ENCODE data around the gene TULP3. TPM values are rescaled to one million over a fixed set of nuclear protein-coding genes. Genes with fewer than 3 reads are reported as not detected.
"Not testable (repeated sequence)": the region's sequence is repeated elsewhere in the genome, so short reads cannot be mapped to it uniquely, and the experiment has no call there.

The TULP3 gene
- total RNA-seq, 2 donors from 2014 or later = 6.7 to 7.1 TPM

DNA sequence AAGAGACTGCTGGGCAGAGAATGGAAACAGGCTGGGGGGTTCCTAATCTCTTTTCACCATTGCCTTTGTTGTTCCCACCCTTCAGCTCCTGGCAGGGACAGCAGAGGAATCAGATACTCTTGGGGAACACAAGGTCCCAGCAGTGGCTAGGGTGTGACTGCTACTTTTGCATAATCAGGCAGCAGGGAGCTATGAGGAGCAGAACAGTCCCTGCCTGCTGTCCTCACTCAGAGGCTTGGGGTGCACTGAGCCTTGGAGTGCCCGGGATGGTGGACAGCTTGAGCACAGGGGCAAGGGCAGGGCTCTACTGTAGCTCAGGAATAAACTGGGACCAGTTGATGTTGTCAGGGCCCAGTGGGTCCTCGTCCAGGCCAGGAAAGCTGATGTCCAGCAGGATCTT is 32.4 kb upstream of the TULP3 start:
- no peak for DNase-seq
- Mint-ChIP-seq H3K4me3 (no peak overlapping the region), H3K27ac (no peak overlapping the region), H3K9me3 (no peaks in the 10 kb centered on the region), H3K27me3 (ENCODE audit: low read depth) (no peaks in the 10 kb centered on the region), H3K4me1 (ENCODE audit: low read depth) (no peaks in the 10 kb centered on the region), H3K36me3 (ENCODE audit: insufficient read depth in 2 of 2) (peaks cover 3 to 18% of the 10 kb centered on the region in 2 donors)
- ATAC-seq (replicated peaks in 1 of 2) = no peak

DNA sequence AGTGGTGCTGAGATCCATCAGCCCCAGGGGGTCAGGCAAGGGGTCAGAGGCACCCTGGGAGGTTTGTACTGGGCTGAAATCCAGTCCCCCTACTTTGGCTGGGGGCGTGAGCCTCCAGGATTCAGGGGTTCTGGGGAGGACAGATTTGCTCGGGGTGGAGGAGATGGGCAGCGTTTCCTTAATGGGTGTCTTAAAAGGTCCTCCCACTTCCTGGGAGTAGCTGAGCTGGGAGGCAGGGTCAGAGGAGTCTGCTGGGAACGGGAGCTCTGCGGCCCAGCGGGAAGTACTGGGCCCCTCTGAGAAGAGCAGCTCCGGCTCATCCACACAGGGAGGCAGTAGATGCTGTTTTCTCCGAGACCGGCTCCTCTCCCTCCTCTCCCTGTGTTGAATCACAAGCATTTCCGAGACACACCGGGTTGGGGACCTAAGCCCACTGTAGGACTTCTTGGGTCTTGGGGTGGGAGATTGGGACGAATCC is 31.7 kb upstream of the TULP3 start:
- Mint-ChIP-seq H3K4me1 (ENCODE audit: low read depth) (no peaks in the 10 kb centered on the region), H3K9me3 (no peaks in the 10 kb centered on the region), H3K4me3 (no peak overlapping the region), H3K27ac (no peak overlapping the region), H3K27me3 (ENCODE audit: low read depth) (no peaks in the 10 kb centered on the region), H3K36me3 (ENCODE audit: insufficient read depth in 2 of 2) (peaks cover 4 to 23% of the 10 kb centered on the region in 2 donors)
- no peak for DNase-seq
- ATAC-seq (replicated peaks in 1 of 2) = no peak

DNA sequence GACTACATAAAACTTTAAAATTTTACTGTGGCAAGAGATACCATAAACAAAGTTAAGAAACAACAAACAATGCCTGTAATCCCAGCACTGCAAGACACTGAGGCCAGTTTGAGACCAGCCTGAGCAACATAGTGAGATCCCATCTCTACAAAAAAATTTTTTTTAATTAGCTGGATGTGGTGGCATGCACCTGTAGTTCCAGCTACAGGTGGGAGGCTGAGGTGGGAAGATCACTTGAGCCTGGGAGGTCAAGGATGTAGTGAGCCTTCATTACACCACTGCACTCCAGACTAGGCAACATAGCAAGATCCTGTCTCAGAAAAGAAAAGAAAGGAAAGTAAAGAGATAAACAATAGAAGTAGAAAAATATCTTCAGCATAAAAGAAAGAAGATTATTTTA is 30.5 kb upstream of the TULP3 start:
- H3K27me3 Mint-ChIP-seq (ENCODE audit: low read depth) = no peaks in the 10 kb centered on the region
- peaks cover 5 to 32% of the 10 kb centered on the region in 2 donors for H3K36me3 Mint-ChIP-seq (ENCODE audit: insufficient read depth in 2 of 2)
- H3K9me3 Mint-ChIP-seq = no peaks in the 10 kb centered on the region
- ATAC-seq (replicated peaks in 1 of 2) = no peak
- DNase-seq = no peak
- H3K4me3 Mint-ChIP-seq = no peak overlapping the region
- H3K27ac Mint-ChIP-seq = no peak overlapping the region
- no peaks in the 10 kb centered on the region for H3K4me1 Mint-ChIP-seq (ENCODE audit: low read depth)

DNA sequence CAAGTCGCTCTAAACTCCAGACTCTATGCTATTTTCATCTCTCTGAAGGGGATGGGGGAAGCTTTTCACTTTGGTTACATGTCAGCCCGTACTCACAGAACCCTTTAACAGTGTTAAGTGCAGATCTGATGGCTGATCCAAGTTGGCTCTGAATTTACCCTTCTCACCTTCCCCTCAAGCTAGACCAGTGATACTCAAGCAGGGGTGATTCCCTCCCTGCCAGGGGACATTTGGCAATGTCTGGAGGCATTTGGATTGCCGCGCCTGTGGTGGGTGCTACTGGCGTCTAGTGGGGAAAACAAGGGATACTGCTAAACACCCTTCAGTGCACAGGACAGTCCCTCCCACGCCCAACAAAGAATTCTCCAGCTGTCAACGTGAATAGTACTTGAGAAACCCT is 27.8 kb upstream of the TULP3 start:
- DNase-seq (no peak), ATAC-seq (replicated peaks in 1 of 2) (no peak)
- H3K27ac Mint-ChIP-seq = no peak overlapping the region
- no peaks in the 10 kb centered on the region for H3K27me3 Mint-ChIP-seq (ENCODE audit: low read depth)
- no peaks in the 10 kb centered on the region for H3K9me3 Mint-ChIP-seq
- no peak overlapping the region for H3K4me3 Mint-ChIP-seq
- H3K36me3 Mint-ChIP-seq (ENCODE audit: insufficient read depth in 2 of 2) = peaks cover 14 to 49% of the 10 kb centered on the region in 2 donors
- peaks cover 10% of the 10 kb centered on the region for H3K4me1 Mint-ChIP-seq (ENCODE audit: low read depth)

DNA sequence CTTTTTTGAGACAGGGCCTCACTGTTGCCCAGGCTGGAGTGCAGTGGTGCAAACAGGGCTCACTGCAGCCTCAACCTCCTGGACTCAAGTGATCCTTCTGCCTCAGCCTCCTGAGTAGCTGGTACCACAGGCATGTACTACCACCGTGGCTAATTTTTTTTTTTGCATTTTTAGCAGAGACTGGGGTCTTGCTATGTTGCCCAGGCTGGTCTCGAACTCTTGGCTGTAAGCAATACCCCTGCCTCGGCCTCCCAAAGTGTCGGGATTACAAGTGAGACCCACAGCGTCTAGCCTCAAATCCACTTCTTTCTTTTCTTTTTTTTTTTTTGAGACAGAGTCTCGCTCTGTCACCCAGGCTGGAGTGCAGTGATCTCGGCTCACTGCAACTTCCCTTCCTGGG is 27.3 kb upstream of the TULP3 start:
- not testable (repeated sequence) for H3K9me3 Mint-ChIP-seq; DNase-seq; H3K27ac Mint-ChIP-seq; H3K4me3 Mint-ChIP-seq; ATAC-seq (replicated peaks in 1 of 2); H3K27me3 Mint-ChIP-seq (ENCODE audit: low read depth)
- Mint-ChIP-seq H3K36me3 (ENCODE audit: insufficient read depth in 2 of 2) (peaks cover 16 to 47% of the 10 kb centered on the region in 2 donors), H3K4me1 (ENCODE audit: low read depth) (peaks cover 15% of the 10 kb centered on the region)

DNA sequence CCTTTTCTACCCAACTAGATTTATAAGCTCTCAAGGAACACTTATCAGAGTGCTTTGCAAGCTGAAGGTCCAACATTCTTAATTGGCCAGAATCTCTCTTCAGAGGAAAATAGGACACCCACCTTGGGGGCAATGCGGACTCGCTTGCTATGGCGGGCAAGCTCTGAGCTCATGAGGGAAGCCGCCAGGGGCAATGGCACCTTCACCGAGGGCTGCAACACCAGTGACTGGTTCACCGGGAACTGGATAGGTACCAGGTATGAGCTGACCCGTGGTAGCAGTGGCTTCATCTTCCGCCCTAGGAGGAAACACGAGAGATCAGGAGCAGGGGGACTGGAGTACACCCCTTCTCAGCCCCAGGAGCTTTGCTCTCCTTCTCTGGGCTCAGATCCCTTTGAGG is 26.5 kb upstream of the TULP3 start:
- H3K4me1 Mint-ChIP-seq (ENCODE audit: low read depth) = peaks cover 23% of the 10 kb centered on the region
- ATAC-seq (replicated peaks in 1 of 2) = no peak
- DNase-seq = no peak
- peak overlapping the region; percentile 31 for H3K27ac Mint-ChIP-seq
- no peak overlapping the region for H3K4me3 Mint-ChIP-seq
- peaks cover 17 to 45% of the 10 kb centered on the region in 2 donors for H3K36me3 Mint-ChIP-seq (ENCODE audit: insufficient read depth in 2 of 2)
- no peaks in the 10 kb centered on the region for H3K9me3 Mint-ChIP-seq
- H3K27me3 Mint-ChIP-seq (ENCODE audit: low read depth) = no peaks in the 10 kb centered on the region

DNA sequence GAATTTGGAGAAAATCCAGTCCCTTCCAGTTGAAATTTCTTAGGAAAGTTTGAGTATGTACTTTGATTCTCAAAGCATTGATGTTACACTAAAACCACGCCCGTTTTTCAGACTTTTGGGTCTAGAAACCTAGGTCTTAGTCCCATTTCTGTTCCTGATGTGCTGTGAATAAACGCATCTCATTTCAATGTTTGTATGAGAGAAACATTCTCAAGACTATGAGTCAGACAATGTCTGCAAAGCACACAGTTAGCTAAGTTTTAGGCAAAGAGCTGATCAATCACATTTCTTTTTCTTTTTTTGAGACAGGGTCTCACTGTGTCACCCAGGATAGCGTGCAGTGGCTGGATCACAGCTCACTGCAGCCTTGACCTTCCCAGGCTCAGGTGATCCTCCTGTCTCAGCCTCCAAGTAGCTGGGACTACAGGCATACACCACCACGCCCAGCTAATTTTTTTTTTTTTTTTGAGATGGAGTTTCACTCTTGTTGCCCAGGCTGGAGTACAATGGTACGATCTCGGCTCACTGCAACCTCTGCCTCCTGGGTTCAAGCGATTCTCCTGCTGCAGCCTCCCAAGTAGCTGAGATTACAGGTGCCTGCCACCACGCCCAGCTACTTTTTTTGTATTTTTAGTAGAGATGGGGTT is 21.6 kb upstream of the TULP3 start:
- peaks cover 30% of the 10 kb centered on the region for H3K4me1 Mint-ChIP-seq (ENCODE audit: low read depth)
- H3K27ac Mint-ChIP-seq = peak overlapping the region; percentile 92
- H3K4me3 Mint-ChIP-seq = peak overlapping the region in 1 of 2 donors; percentile 32
- not testable (repeated sequence) for DNase-seq; ATAC-seq (replicated peaks in 1 of 2); H3K27me3 Mint-ChIP-seq (ENCODE audit: low read depth); H3K9me3 Mint-ChIP-seq
- H3K36me3 Mint-ChIP-seq (ENCODE audit: insufficient read depth in 2 of 2) = peaks cover 16 to 36% of the 10 kb centered on the region in 2 donors

DNA sequence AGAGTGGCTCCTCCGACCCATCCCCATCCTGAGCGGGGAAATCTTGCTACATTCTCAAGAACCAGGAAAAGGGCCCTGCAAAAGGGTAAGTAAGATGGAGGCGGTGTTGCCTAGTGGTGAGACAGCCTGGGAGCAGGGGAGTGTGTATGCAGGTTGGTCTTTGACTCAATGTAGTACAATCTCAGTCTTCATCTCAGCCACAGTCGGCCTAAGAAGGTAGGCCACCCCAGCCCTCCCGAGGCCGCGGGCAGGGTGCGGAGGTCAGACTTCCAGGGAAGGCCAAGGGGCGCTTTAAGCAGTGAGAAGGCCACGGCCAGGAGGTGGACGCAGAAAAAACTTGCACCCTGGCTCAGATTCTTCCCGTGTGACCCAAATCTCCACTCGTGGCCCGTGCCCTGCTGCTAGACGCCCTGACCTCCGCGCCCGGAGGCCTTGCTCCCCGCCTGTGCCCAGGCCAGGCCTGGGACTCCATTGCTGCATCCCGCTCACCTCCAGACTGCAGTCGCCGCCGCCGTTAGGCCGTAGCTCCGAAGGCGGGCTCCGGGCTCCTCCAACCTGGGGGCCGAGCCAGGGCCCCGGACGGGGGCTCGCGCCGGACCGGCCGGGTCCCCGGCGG is 14.2 kb upstream of the TULP3 start:
- peak; percentile 31 to 36 for DNase-seq
- Mint-ChIP-seq H3K36me3 (ENCODE audit: insufficient read depth in 2 of 2) (peaks cover 21 to 28% of the 10 kb centered on the region in 2 donors), H3K27ac (peak overlapping the region; percentile 96)

DNA sequence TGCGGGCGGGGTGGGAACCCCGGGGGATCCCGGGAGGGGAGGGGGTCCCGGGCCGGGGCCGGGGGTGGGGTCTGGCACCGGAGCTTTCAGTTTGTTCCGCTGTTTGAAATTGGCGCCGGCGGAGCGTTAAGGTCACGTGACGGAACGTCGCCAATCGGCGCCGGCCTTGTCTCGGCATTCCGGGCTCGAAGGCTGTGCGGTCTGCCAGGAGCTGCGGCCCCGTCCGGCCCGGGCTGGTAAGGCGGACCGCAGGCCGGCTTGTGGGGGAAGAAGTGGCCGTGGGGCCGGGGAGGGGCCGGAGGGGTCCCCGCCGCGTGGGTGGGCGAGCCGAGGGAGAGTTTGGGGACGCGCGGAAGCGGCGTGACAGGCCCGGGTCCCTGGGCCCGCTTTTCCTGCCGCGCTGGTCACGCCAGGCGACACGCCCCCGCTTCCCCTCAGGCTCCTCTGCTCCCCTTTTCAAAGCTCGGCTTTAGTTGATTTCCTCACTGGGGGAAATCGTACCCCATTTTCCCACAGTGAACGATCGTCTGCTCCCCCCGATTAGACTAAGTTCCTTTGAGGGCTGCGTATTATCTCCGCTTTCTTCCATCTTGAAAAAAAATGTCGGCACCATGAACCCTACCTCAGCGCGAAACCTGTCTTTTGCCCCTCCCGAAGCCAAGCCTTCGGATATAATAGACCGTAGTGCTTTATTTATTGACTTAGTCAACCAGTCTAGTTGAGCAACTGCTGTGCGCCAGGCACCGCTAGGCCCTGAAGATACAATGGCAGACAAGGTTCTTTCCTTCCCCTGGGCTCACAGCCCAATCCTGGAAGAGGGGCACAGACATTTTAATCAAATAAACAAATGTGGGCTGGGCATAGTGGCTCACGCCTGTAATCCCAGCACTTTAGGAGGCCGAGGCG is 13.4 kb upstream of the TULP3 start, which contains the start of the genes FOXM1 and RHNO1:
Gene FOXM1, minus strand, starts transcription at position 128 of the 906 bp plus-strand sequence. CDS start 2,696 bp downstream, outside the sequence.
Gene RHNO1, plus strand, starts transcription at position 177 of the 906 bp plus-strand sequence. CDS start 8,144 bp downstream, outside the sequence.
- Mint-ChIP-seq H3K27me3 (ENCODE audit: low read depth) (no peaks in the 10 kb centered on the region), H3K4me3 (peak within 1 kb of the TSS; percentile 97 to 98), H3K9me3 (no peaks in the 10 kb centered on the region), H3K4me1 (ENCODE audit: low read depth) (peaks cover 52% of the 10 kb centered on the region), H3K27ac (peak within 1 kb of the TSS; percentile 96), H3K36me3 (ENCODE audit: insufficient read depth in 2 of 2) (peaks cover 21 to 25% of the 10 kb centered on the region in 2 donors)
- DNase-seq (peak; percentile 87 to 88), ATAC-seq (replicated peaks in 1 of 2) (peak; percentile 85)

More for the DNA sequence above, 14.2 kb upstream of the TULP3 start:
- no peaks in the 10 kb centered on the region for H3K9me3 Mint-ChIP-seq
- no peaks in the 10 kb centered on the region for H3K27me3 Mint-ChIP-seq (ENCODE audit: low read depth)
- peaks cover 56% of the 10 kb centered on the region for H3K4me1 Mint-ChIP-seq (ENCODE audit: low read depth)
- peak; percentile 72 to 73 for ATAC-seq (replicated peaks in 1 of 2)
- peak overlapping the region; percentile 97 to 98 for H3K4me3 Mint-ChIP-seq

DNA sequence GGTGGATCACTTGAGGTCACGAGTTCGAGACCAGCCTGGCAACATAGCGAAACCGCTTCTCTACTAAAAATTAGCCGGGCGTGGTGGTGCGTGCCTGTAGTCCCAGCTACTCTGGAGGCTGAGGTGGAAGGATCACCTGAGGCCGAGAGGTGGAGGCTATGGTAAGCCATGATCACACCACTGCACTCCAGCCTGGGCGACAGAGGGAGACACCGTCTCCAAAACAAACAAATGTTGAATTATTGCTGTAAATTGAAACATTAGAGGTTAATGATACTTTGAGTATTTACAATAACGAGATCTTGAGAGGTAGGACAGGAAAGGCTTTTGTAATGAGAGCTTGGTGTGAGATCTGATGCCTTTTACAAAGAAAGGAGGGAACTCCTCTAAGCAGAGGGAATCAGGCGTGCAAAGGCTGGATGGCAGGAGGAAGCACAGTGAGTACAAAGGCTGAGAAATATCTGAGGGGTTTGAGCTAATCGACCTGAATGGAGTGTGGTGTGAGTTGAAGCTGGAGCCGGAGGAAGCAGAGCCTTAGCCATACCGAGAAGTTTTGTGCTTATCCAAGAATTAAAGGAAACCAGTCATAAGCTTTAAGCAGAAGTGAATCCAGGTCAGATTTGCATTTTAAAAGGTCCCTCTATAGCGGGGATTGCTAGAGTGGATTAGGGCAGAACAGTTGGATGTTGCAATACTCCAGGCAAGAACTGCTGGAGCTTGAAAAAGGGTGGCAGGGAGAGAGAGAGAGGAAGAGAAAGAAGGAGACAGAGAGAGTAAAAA is 12.5 kb upstream of the TULP3 start:
- peaks cover 21 to 25% of the 10 kb centered on the region in 2 donors for H3K36me3 Mint-ChIP-seq (ENCODE audit: insufficient read depth in 2 of 2)
- peaks cover 52% of the 10 kb centered on the region for H3K4me1 Mint-ChIP-seq (ENCODE audit: low read depth)
- no peaks in the 10 kb centered on the region for H3K9me3 Mint-ChIP-seq
- ATAC-seq (replicated peaks in 1 of 2) = no peak
- no peak for DNase-seq
- no peaks in the 10 kb centered on the region for H3K27me3 Mint-ChIP-seq (ENCODE audit: low read depth)
- H3K27ac Mint-ChIP-seq = peak overlapping the region; percentile 86
- H3K4me3 Mint-ChIP-seq = peak overlapping the region; percentile 88 to 90

DNA sequence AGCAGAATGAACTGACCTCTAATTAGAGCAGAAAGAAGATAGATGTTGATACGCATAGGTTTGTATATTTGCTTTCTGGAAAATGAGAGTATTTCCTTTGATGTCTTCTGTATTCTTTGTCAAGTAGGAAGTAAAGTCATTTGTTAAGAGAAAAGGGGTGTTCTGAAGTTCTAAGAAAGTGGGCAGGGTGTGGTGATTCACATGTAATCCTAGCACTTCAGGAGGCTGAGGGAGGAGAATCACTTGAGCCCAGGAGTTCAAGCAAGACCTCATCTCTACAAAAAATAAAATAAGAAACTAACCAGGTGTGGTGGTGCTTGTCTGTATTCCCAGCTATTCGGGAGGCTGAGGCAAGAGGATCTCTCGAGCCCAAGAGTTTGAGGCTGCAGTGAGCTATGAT is 10.8 kb upstream of the TULP3 start:
- Mint-ChIP-seq H3K4me1 (ENCODE audit: low read depth) (peaks cover 51% of the 10 kb centered on the region), H3K9me3 (no peaks in the 10 kb centered on the region), H3K36me3 (ENCODE audit: insufficient read depth in 2 of 2) (peaks cover 17% of the 10 kb centered on the region in 2 donors), H3K27ac (peak overlapping the region; percentile 79), H3K27me3 (ENCODE audit: low read depth) (no peaks in the 10 kb centered on the region), H3K4me3 (peak overlapping the region; percentile 88 to 90)
- DNase-seq = no peak
- ATAC-seq (replicated peaks in 1 of 2) = peak; percentile 27 to 42

DNA sequence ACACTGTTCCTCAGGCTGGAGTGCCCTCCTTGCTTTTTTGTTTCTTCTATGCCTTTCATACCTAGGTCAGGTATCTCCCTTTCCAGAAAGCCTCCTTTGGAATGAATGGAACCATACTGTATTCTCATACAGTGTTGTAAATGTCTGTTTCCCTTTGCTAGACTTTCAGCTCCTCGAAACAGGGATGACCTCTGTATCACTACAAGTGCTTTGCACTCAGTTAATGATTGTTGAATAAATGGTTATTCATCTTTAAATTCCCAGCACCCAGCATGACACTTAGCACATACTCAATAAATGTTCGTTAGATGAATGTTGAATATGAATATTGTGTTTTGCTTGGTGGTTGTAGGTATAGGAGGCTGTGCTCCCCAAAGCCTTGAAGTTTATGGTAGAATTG is 5.9 kb upstream of the TULP3 start:
- Mint-ChIP-seq H3K27me3 (ENCODE audit: low read depth) (no peaks in the 10 kb centered on the region), H3K4me1 (ENCODE audit: low read depth) (peaks cover 25% of the 10 kb centered on the region), H3K36me3 (ENCODE audit: insufficient read depth in 2 of 2) (peaks cover 3 to 16% of the 10 kb centered on the region in 2 donors), H3K9me3 (no peaks in the 10 kb centered on the region), H3K27ac (peak overlapping the region; percentile 1), H3K4me3 (no peak overlapping the region)
- DNase-seq (no peak), ATAC-seq (replicated peaks in 1 of 2) (no peak)

All from activated T-cell treated with anti-CD3 and anti-CD28 coated beads, Interleukin-2, amount 50 U/mL, for 72 hours (primary cell).